ENCODE data around the gene GPHA2.

DNA sequence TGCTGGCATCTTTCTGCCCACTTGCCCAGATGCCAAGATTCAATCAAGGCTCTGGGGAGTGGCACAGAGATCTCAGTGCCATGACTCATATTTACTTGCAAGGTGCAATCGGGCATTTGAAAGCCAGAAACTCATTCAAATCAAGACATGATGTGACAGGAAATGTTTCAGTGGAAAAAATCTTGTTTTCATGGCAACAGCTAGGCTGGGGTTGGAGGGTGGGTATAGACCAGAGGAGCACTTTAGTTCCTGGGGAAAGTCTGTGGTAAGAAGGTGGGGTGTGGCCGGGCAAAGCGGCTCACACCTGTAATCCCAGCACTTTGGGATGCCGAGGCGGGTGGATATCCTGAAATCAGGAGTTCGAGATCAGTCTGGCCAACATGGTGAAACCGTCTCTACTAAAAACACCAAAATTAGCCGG lies 35.0 kb upstream of the GPHA2 start:
- TF ChIP-seq CTCF (conservative IDR thresholded peaks at IDR 0.05 in 1 of 2, IDR thresholded peaks at IDR 0.05 in 1 of 2; ENCODE audit: low read depth in 1 of 2, low read length in 2 of 2) (no peak), EZH2 (IDR thresholded peaks at IDR 0.05; ENCODE audit: low read length, missing control alignments) (no peak)
